HS-27A (cell line): ENCODE data around the gene TSBP1.

Source experiments
- DNase-seq: peaks from one replicate; pipeline ENCODE4 v3.0.0-alpha.2; 2012; ENCODE audit warnings: low read depth, missing footprints

TSBP1 gene

GRCh38 chr6:32371803-32372202 is at the start of gene TSBP1:
Gene TSBP1 (minus strand): TSS chr6:32371903. CDS start chr6:32371706, 197 bp downstream.
- DNase-seq = no peak

- DNase-seq = peak; percentile 58
These were observed 44.3 kb upstream of the TSBP1 start for GRCh38 chr6:32416036-32416435.

GRCh38 chr6:32415521-32416019 is 43.9 kb upstream of the TSBP1 start:
- DNase-seq = peak; percentile 70

- peak; percentile 39 for DNase-seq
These were observed 41.8 kb upstream of the TSBP1 start for GRCh38 chr6:32413427-32414047.

GRCh38 chr6:32411566-32412327 is 40.0 kb upstream of the TSBP1 start:
- DNase-seq = no peak

DNA sequence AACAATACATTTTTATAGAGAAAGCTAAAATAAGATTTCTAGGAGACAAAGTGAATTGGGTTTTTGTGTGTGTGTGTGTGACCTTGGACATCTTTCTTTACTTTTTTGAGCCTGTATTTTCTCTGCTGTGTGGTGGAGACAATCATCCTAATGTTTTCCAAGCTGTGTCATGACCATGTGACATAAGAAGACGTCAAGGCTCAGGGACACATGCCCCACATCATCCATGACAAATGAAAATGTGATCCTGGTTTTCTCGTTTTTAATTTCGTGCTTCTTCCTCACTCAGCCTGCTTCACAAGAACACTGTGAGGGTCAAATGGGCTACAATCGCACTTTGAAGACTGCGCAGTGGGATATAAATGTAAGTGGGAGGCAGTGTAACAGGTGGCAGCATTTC is 39.2 kb upstream of the TSBP1 start:
- DNase-seq = no peak

GRCh38 chr6:32406857-32407256 is 35.2 kb upstream of the TSBP1 start, which contains the start of gene BTNL2:
Gene BTNL2 (minus strand): TSS chr6:32407181. CDS start chr6:32407123, 58 bp downstream.
- no peak for DNase-seq

DNA sequence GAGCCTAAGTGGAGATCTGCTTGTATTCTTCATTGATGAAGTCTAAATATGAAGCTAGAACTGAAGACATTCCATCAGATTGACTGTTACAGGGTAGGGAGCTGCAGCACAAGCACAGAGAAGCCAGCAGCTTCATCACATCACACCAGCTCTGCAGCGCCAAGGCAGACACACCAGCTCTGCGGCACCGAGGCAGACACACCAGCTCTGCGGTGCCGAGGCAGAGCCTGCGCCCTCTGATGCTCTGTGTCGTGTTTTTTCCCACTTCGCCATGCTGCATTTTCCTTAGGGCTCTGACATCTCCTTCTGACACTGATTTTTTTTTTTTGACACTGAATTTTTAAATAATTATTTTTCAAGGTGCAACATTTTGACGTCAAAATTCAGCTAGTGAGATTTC is 34.5 kb upstream of the TSBP1 start:
- no peak for DNase-seq

- no peak for DNase-seq
These were observed 34.0 kb upstream of the TSBP1 start for GRCh38 chr6:32405656-32406055.

DNA sequence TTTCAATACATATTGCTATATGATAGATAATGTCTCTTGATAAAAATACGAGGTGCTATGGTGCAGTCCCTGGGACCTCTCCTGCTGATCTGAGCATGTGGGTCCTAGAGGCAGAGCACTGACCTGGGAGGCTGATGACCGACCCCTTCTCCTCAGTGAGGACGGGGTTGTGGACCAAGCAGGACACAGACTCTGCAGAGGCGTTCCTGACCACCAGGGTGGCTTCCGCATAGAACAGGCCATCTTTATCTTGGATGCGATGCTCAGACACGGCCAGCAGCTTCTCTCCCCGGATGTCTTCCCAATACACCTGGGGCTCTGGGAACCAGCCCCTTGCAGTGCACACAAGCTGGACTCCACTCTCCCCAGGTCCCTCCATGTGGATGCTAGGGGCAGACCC is 31.1 kb upstream of the TSBP1 start:
- DNase-seq = no peak

- no peak for DNase-seq
These were observed 29.7 kb upstream of the TSBP1 start for GRCh38 chr6:32401284-32401963.

DNA sequence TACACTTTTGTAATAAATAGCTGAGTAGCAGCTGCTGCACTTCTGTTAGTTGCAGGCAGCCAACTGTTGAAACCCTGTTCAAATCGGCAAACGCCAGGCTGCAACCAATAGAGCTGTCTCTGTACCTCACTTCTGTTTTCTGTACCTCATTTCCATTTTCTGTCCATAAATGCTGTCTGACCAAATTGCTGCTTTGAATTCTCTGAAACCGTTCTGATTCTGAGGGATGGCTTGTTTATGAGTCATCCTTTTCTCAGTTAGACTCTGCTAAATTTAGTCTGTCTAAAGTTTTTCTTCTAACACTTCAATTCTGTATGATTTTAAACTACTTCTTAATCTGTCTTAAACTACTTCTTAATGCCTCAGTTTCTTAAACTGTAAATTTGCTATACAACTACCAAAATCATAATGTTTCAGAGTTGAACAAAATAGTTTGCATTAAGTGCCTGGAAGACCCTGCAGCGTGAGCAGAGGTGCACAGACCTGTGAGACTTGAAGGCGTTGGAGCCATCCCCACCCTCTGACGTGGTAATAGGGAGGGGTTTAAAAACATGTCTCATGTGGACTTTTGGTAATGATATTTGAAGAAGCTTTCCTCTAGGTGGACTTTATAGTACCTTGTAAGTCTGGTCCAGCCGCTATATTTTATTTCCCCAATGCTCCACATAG is 25.7 kb upstream of the TSBP1 start:
- no peak for DNase-seq

GRCh38 chr6:32396028-32396427 is 24.3 kb upstream of the TSBP1 start:
- DNase-seq = no peak

GRCh38 chr6:32393665-32394420 is 22.1 kb upstream of the TSBP1 start:
- DNase-seq = no peak

- DNase-seq = no peak
These were observed 19.8 kb upstream of the TSBP1 start for GRCh38 chr6:32391505-32391904.

DNA sequence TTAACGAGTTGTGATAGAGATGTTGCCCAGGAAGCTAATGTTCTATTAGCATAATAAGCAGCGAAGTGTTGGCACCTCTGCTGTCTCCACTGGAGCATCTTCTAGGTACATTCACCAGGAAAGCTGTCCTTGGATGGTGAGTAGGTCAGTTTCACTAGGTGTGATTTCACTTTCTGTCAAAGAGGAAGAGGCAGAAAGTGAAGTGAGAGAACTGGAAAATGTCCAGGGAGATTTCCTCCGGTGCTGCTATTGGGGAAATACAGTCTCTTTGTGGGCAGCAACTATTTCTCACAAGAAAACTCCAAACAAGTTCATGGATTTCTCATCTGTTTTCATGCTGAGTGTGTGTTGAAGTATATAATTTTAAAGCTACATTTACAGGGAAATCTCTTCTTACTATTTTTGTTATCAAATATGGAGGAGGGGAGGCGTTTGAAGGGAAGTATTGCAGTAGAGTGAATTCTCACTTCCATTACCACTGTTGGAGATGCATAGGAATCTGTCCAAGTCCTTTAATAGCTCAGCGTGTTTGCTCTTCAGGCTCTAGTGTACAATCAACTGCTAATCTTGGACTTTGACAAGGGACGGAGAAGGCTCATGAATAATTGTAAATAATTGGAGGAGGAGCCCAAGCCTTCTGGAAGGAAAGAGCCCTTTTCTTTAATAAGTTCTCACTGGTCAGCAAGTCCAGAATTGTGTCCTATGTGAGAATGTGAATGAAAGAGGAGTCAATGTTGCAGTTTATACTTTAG is 16.1 kb upstream of the TSBP1 start:
- DNase-seq = no peak

GRCh38 chr6:32386040-32386439 is 14.3 kb upstream of the TSBP1 start:
- DNase-seq = no peak

GRCh38 chr6:32382757-32383420 is 11.2 kb upstream of the TSBP1 start:
- no peak for DNase-seq

GRCh38 chr6:32379545-32379944 is 7.8 kb upstream of the TSBP1 start:
- no peak for DNase-seq
